Frontal cortex (tissue), 4 donors: ENCODE data around the gene CST5. TPM values are rescaled to one million over a fixed set of nuclear protein-coding genes. Genes with fewer than 3 reads are reported as not detected.
"Not testable (repeated sequence)": the region's sequence is repeated elsewhere in the genome, so short reads cannot be mapped to it uniquely, and the experiment has no call there.

Experiments used
- DNase-seq, 2 donors: peaks; one replicate each; pipeline ENCODE4 v3.0.0; 2012; ENCODE audit warnings: low spot score in 2 of 2
- FAIRE-seq: peaks from 2 replicates; lab custom pipeline; 2012; peaks lifted over from hg19 to GRCh38; lab: Jason Lieb, UNC
- total RNA-seq: library from RNA; depleted of rRNA; stranded (reverse); fragments of >200 nt; gene quantifications from one replicate; pipeline ENCODE4 v1.2.3, GENCODE V29; 2014
- donor health status: control.
- donor health status: control.
- donor health status: control.

CST5 gene
- total RNA-seq, 1 donor from 2014 or later: not detected

DNA sequence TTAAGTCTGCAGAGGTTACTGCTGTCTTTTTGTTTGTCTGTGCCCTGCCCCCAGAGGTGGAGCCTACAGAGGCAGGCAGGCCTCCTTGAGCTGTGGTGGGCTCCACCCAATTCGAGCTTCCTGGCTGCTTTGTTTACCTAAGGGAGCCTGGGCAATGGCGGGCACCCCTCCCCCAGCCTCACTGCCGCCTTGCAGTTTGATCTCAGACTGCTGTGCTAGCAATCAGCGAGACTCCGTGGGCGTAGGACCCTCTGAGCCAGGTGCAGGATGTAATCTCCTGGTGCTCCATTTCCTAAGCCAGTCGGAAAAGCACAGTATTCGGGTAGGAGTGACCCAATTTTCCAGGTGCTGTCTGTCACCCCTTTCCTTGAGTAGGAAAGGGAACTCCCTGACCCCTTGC lies 22.8 kb upstream of the CST5 start:
- not testable (repeated sequence) for DNase-seq, FAIRE-seq

DNA sequence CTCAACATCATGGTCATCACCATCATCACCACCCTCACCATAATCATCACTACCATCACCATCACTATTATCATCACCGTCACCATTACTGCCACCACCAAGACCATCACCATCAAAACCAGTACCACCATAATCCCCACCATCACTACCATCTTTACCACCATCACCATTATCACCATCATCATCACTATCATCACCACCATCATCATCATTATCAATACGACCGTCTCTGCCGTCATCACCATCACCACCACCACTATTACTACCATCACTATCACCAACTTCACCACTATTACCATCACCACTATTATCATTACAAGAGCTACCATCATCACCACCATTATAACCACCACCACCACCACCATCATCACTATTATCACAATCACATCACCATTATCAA lies 11.3 kb upstream of the CST5 start:
- FAIRE-seq, DNase-seq: not testable (repeated sequence)

DNA sequence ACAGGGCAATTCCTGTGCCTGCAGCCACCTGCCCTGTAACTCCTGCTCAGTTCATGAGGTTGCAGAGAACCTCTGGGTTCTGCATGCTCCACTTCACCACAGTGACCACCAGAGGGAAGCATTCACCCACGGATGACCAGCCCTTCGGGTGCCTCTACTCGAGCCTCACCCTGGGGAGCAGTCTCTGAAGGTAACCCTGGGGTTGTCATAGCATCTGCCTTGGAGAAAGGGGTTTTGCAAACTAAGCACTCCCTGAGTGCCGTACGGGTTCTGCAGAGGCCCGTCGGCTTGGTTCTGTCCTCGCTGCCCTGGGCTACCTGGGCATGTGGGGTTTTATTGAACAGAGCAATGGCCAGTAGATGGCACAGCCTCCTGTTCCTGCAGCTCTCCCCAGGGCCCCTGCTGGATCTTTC lies 10.2 kb upstream of the CST5 start:
- peak in 1 of 2 donors; percentile 34 for DNase-seq
- FAIRE-seq: no peak

- DNase-seq (no peak), FAIRE-seq (no peak)
Observed at GRCh38 chr20:23887856-23888255, 8.3 kb upstream of the CST5 start.

DNA sequence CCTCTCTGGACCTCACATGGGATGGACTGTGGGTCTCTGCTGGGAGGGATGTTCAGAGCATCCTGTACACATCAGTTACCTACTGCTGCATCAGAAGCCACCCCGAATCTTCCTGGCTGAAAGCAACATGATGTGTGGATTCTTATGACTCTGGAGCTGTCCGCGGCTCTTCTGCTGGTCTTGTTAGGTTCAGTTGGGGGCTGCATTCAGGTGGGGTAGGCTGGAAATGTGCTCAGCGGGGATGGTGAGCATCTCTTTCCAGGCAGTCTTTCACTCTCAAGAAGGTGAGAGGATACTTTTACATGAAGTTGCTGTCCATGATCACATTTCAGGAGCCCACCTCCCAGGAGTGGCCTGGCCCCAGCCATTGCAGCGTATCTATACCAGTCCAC lies 5.2 kb upstream of the CST5 start:
- FAIRE-seq: no peak
- DNase-seq: no peak

- DNase-seq (no peak), FAIRE-seq (no peak)
Observed at GRCh38 chr20:23884136-23884770, 4.7 kb upstream of the CST5 start.

- DNase-seq (no peak), FAIRE-seq (no peak)
Observed at GRCh38 chr20:23881371-23881770, 1.8 kb upstream of the CST5 start.

DNA sequence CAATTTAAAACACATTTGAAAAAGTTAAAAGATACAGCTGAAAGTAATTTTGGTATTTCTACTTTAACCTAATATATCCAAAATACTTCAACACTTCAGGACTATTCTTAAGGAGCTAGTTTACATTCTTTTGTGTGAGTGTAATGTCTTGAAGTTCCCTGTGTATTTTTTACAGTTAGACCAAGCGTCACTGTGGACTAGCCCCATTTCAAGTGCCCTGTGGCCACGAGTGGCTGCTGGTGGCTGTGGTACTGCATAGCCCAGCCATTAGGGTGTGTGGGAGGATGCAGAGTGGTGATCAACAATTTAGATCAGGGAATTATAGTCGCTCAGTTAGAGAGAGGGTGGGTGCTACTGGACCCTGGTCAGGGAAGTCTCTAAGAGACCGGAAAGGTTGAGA lies 869 bp upstream of the CST5 start:
- DNase-seq (no peak), FAIRE-seq (no peak)

DNA sequence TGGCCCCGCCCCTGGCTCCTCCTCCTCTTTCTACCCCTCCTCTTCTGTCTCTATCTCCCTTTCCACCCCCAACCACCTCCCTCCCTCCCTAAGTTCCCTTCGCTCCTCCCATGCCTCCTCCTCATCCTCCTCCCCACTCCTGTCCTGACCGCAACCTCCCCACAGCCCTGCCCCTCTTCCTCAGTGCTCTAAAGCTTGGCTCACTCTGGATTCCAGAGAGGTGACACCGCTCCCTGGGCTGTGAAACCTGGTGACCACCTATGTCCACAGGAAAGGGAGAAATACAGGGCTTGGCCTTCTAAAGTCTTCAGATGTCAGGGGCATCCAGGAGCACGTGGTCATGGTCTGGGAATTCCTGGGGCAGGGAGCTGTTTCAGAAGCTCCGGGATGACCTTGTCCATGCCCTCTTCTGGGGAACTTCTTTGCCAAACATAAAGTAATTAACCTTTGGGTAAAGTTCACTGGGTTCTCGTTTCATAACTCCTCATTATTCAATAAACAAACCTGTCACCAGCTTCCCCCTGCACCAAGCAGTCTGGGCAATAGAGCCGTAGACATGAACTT lies 345 bp upstream of the CST5 start:
- DNase-seq (no peak), FAIRE-seq (no peak)

GRCh38 chr20:23878787-23879186 lies 761 bp downstream of the CST5 start:
- FAIRE-seq (no peak), DNase-seq (no peak)

DNA sequence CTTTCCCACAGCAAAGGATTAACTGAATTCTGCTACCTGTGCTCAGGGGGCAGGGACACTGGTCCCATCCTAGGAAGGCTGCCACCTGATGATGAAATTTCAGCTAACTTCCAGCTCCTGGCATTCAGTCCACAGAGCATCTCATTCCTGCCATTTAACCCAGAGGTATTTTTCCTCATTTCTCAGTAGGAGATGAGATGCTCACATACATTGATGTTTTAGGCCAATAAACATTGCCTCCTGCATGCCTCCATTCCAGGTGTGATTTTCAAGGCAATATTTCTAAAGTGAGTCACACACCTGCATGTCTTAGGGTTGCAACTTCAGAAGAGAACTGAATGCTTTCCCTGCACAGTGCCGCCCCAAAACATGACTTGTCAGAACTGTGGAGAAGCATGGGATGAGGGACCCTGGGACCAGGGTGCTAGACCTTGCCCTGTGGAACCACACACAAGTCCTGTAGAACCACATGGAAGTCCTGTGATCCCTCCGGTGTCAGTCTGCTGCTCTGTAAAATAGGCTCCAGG lies 1.5 kb downstream of the CST5 start:
- DNase-seq, FAIRE-seq: not testable (repeated sequence)

DNA sequence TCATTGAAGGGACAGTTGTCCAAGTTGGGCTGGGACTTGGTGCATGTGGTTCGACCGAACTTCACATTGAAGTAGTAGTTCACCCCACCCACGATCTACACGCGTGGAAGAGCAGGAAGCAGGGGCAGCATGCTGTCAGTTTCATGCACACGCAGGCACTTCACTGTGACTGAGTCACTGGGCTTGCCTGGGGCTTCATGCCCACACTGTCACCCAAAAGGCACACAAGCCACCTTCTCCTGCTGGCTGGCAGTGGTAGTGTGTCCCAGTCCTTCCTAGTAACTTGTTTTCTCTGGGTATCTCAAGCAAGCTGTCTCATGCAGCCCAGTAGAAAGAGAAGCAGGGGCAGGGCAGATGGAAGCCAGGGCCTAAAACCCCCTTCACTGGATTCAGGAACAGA lies 2.0 kb downstream of the CST5 start:
- no peak for FAIRE-seq

GRCh38 chr20:23875606-23876237 lies 3.8 kb downstream of the CST5 start:
- FAIRE-seq (no peak), DNase-seq (no peak)

More for the DNA sequence above, 2.0 kb downstream of the CST5 start:
- no peak for DNase-seq

GRCh38 chr20:23874747-23875146 lies 4.8 kb downstream of the CST5 start:
- FAIRE-seq: no peak

GRCh38 chr20:23873370-23874015 lies 6.1 kb downstream of the CST5 start:
- FAIRE-seq (no peak), DNase-seq (no peak)

More at GRCh38 chr20:23874747-23875146, 4.8 kb downstream of the CST5 start:
- peak in 1 of 2 donors; percentile 30 for DNase-seq

DNA sequence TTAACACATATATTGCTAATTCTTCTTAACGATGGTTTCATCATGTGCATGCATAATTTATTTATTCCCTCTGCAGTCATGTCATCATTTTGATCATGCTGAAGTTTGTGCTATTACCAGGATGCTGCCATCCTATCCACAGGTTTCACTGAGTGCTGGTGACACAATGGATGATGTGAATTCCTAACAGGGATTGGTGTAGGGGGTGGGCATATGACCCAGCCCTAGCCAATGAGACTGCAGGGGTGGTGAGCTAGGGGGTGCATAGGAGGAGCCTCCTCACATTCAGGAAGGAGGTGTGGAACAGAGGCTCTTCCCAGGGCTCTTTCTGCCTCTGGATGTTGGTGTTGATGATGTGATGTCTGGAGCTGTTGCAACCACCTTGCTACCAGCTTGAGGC lies 7.5 kb downstream of the CST5 start:
- FAIRE-seq: no peak

DNA sequence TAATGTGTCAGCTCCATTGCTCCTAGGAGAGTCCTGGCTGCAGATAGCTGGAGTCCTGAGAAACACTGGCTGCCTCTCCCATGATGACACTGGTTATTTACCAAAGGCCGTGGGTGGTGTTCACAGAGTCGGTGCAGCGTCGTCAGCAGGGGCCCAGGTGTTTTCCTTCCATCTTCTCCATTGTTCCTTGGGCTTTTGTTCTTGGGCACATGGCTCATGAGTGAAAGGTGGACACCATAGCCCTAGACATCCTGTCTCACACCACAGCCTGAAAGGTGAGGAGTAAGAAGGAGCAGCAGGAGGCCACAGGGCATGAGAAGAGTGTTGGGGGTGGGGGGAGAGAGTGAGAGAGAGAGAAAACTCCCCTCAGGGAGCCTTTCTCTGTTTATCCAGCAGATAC lies 9.1 kb downstream of the CST5 start:
- no peak for FAIRE-seq
- DNase-seq: no peak

More for the DNA sequence above, 7.5 kb downstream of the CST5 start:
- DNase-seq: no peak

DNA sequence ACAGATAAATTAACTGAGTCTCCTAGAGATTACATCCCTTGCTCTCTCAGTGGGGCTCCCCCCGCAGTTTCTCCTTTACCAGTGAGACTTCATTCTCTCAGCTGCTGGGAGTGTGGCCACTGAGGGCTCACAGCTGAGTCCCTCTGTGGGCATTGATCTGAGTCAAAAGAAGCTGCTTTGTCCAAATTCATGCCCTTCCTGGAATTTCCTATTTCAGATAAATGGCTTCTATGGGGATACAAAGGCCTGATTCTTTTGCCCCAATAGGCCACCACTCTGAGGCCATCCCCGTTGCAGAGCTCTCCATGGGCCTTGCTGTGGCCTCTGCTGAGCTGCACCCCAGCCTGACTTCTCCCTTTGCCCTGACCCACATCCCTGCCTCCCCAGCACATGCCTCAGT lies 10.0 kb downstream of the CST5 start:
- FAIRE-seq (no peak), DNase-seq (peak in 1 of 2 donors; percentile 14)

- no peak for DNase-seq
- FAIRE-seq: no peak
Observed at GRCh38 chr20:23868321-23868720, 11.2 kb downstream of the CST5 start.

DNA sequence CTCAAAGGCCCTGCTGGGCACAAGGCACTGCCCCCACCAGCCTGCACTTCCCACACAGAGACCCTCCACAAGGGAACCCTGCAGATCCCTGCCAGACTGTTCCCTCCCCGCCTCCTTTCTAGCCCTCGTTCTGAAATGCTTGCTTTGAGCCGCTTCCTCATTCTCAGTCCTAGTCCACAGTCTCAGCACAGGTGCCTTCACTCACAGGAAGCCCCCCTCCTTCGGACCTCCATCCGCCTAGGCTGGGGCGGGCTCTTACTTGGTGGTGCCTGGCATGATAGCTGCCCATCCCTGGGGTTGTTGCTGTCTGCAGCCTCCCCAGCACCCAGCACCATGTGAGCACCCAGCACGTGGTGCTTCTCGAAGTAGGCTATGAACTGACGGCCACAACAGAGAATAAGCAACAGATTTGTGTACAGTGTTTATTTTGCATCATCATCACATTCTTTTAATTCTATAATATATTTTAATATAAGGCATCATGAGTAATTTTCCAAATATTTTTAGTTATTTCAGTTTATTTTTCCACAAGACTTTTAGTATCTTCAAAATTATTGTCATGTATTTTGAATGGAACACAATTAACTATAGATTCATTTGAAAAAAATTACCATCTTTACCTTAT lies 12.3 kb downstream of the CST5 start:
- peak; percentile 60 for FAIRE-seq

More for the DNA sequence above, 12.3 kb downstream of the CST5 start:
- DNase-seq: no peak
